ENCODE measurements around the gene IL32. TPM values are rescaled to one million over a fixed set of nuclear protein-coding genes. Genes with fewer than 3 reads are reported as not detected.
"Not testable (repeated sequence)": the region's sequence is repeated elsewhere in the genome, so short reads cannot be mapped to it uniquely, and the experiment has no call there.

The IL32 gene
- total and polyA plus RNA-seq, 2 donors (not counting 1 experiment from before 2014, with no cell fraction given), result 2.0 to 2.3 TPM

DNA sequence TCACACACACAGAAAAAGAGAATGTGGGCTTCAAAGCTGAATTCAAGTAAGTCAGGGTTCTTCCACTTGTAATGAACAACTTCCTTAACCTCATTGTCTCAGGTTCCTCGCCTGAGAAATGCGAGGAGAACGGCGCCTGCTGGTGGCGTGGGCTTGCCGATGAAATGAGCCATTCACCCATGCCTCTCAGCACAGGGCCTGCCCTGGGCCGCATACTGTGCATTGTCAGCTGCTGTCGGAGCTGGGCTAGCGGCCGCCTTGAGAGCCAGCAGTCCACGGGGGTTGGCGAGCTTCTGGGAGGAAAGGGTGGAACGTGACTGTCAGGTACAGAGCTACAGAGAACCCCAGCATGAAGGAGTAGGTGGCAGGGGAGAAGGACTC lies 12.1 kb upstream of the IL32 start:
- Histone ChIP-seq H3K27me3 (replicated peaks in 1 of 4; ENCODE audit: control extremely low read depth in 1 of 4, control insufficient read depth in 3 of 4, insufficient read depth in 4 of 4, low read length in 3 of 4) (peaks cover 0 to 14% (median 5%) of the 10 kb centered on the region in 4 experiments), H3K4me1 (ENCODE audit: control insufficient read depth in 2 of 2, insufficient read depth in 2 of 2, low read length in 2 of 2) (peaks cover 12 to 14% of the 10 kb centered on the region in 2 donors)
- H3K4me3 Mint-ChIP-seq; H3K79me2 ChIP-seq (ENCODE audit: control insufficient read depth, insufficient read depth, low read length); H3K9ac ChIP-seq (ENCODE audit: low read length); POLR2A ChIA-PET; H3K27me3 Mint-ChIP-seq; H3K27ac Mint-ChIP-seq; H3K27ac ChIP-seq (ENCODE audit: low read length in 2 of 2); H3K36me3 ChIP-seq (replicated peaks in 1 of 2; ENCODE audit: control extremely low read depth in 1 of 2, control insufficient read depth in 1 of 2, extremely low read depth in 1 of 2, insufficient read depth in 2 of 2, low read length in 1 of 2); CTCF ChIA-PET; intact Hi-C loops (cut with micrococcal nuclease); ATAC-seq (ENCODE audit: low read depth); H3K4me3 ChIP-seq (ENCODE audit: control extremely low read depth in 1 of 5, extremely low read depth in 1 of 5, insufficient read depth in 1 of 5, low read depth in 2 of 5, low read length in 4 of 5); H3K9me3 Mint-ChIP-seq (ENCODE audit: insufficient read depth); H3K4me2 ChIP-seq (replicated peaks; ENCODE audit: low read depth, low read length, poor library complexity, severe bottlenecking); H3K9me3 ChIP-seq (ENCODE audit: control extremely low read depth in 1 of 3, control insufficient read depth in 2 of 3, insufficient read depth in 1 of 3, low read length in 2 of 3); DNase-seq; H2AFZ ChIP-seq (ENCODE audit: insufficient read depth, low read depth, low read length, poor library complexity, severe bottlenecking); H4K20me1 ChIP-seq (ENCODE audit: control insufficient read depth, insufficient read depth, low read length, poor library complexity, severe bottlenecking): not testable (repeated sequence)
- peaks cover 17% of the 10 kb centered on the region for H3K4me1 Mint-ChIP-seq
- WGBS (ENCODE audit: insufficient coverage), result 98% methylated on average over 6 of the region's 13 CpGs

DNA sequence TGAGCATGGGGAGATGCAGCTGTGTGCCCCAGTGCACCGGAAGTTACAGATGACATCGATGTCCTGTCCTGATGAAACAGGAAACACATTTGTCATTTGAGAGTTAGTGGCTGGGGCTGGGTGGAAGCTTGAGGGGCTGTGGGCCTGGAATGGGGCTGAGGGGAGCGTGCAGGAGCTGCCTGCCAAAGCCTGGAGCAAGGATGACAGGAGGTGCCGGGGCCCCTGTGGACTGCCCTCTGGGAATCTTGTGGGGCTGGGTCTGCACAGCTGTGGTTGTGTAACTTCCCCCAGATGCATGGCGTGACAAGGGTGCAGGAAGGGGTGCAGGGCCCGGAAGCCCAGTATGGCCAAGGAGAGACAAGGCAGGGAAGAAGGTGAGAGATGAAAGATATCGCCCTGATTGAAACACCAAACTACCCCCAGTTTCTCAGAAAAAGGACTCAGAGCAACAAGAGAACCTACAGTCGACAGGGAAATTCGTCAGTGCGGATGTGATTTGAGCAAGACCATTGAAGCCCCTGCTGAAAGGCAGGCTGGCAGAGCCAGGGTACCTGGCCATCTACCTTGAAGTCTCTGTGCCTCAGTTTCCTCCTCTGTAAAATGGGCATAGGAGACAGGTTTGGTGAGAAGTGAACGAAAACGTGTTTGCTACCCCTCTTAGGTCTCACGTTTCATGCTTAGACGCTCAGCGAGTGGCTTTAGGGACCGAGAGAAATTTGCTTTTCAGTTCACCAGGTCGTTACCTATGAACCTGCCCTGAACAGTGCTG lies 10.3 kb upstream of the IL32 start:
- ChIA-PET POLR2A (no interaction called here), CTCF (interaction anchor here (0.6 to 6.5 kb wide), 4 partner anchors 22 to 72 kb away, joined by 3 to 140 read pairs (median 4); no protein-coding TSS in a partner anchor)
- H3K9me3 Mint-ChIP-seq (ENCODE audit: insufficient read depth), result no peaks in the 10 kb centered on the region
- Histone ChIP-seq H3K9me3 (ENCODE audit: control extremely low read depth in 1 of 3, control insufficient read depth in 2 of 3, insufficient read depth in 1 of 3, low read length in 2 of 3) (no peaks in the 10 kb centered on the region), H3K27ac (ENCODE audit: low read length in 2 of 2) (no peak overlapping the region), H2AFZ (ENCODE audit: insufficient read depth, low read depth, low read length, poor library complexity, severe bottlenecking) (no peak overlapping the region), H3K36me3 (replicated peaks in 1 of 2; ENCODE audit: control extremely low read depth in 1 of 2, control insufficient read depth in 1 of 2, extremely low read depth in 1 of 2, insufficient read depth in 2 of 2, low read length in 1 of 2) (no peaks in the 10 kb centered on the region), H3K4me2 (replicated peaks; ENCODE audit: low read depth, low read length, poor library complexity, severe bottlenecking) (peak overlapping the region; percentile 33), H3K4me1 (ENCODE audit: control insufficient read depth in 2 of 2, insufficient read depth in 2 of 2, low read length in 2 of 2) (peaks cover 20 to 22% of the 10 kb centered on the region in 2 donors), H3K79me2 (ENCODE audit: control insufficient read depth, insufficient read depth, low read length) (no peaks in the 10 kb centered on the region), H4K20me1 (ENCODE audit: control insufficient read depth, insufficient read depth, low read length, poor library complexity, severe bottlenecking) (no peaks in the 10 kb centered on the region), H3K27me3 (replicated peaks in 1 of 4; ENCODE audit: control extremely low read depth in 1 of 4, control insufficient read depth in 3 of 4, insufficient read depth in 4 of 4, low read length in 3 of 4) (peaks cover 0 to 8% (median 0%) of the 10 kb centered on the region in 4 experiments), H3K4me3 (ENCODE audit: control extremely low read depth in 1 of 5, extremely low read depth in 1 of 5, insufficient read depth in 1 of 5, low read depth in 2 of 5, low read length in 4 of 5) (peak overlapping the region in 1 of 5 experiments; percentile 12), H3K9ac (ENCODE audit: low read length) (no peak overlapping the region)
- H3K27me3 Mint-ChIP-seq, result no peaks in the 10 kb centered on the region
- no peak for ATAC-seq (ENCODE audit: low read depth)
- no peak for DNase-seq
- H3K4me3 Mint-ChIP-seq, result peak overlapping the region; percentile 11
- no peak overlapping the region for H3K27ac Mint-ChIP-seq
- 47% methylated on average over 14 of the region's 17 CpGs for WGBS (ENCODE audit: insufficient coverage)
- H3K4me1 Mint-ChIP-seq, result peaks cover 26% of the 10 kb centered on the region
- no peak for TF ChIP-seq EZH2 (IDR thresholded peaks at IDR 0.05; ENCODE audit: borderline replicate concordance, insufficient read depth, low read depth, low read length, poor library complexity, severe bottlenecking)
- TF ChIP-seq, protein P1, sequence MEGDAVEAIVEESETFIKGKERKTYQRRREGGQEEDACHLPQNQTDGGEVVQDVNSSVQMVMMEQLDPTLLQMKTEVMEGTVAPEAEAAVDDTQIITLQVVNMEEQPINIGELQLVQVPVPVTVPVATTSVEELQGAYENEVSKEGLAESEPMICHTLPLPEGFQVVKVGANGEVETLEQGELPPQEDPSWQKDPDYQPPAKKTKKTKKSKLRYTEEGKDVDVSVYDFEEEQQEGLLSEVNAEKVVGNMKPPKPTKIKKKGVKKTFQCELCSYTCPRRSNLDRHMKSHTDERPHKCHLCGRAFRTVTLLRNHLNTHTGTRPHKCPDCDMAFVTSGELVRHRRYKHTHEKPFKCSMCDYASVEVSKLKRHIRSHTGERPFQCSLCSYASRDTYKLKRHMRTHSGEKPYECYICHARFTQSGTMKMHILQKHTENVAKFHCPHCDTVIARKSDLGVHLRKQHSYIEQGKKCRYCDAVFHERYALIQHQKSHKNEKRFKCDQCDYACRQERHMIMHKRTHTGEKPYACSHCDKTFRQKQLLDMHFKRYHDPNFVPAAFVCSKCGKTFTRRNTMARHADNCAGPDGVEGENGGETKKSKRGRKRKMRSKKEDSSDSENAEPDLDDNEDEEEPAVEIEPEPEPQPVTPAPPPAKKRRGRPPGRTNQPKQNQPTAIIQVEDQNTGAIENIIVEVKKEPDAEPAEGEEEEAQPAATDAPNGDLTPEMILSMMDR (IDR thresholded peaks at IDR 0.05), result no peak
- intact Hi-C loops (cut with micrococcal nuclease), result no loop called here

DNA sequence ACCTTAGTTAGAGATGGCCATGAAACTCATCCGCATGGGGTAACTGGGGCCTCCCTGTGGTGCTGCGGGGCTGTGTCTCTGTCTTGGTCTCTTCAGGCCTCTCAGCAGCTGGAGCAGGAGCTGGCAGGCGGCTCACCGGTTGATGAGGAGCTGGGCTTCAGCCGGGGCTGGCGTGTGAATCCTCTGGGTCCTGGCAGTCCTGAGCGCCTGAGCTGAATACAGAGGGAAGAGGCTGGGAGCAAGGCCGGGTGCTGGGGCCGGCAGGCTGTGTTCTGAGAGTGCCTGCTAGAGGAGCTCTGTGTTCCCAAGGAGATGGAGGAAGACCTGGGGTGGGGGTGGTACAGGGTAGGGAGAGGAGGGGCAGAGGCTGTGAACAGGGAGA lies 9.7 kb upstream of the IL32 start:
- H2AFZ ChIP-seq (ENCODE audit: insufficient read depth, low read depth, low read length, poor library complexity, severe bottlenecking); H3K4me3 ChIP-seq (ENCODE audit: control extremely low read depth in 1 of 5, extremely low read depth in 1 of 5, insufficient read depth in 1 of 5, low read depth in 2 of 5, low read length in 4 of 5); DNase-seq; H3K27ac ChIP-seq (ENCODE audit: low read length in 2 of 2); H3K9me3 Mint-ChIP-seq (ENCODE audit: insufficient read depth); POLR2A ChIA-PET; H3K27me3 ChIP-seq (replicated peaks in 1 of 4; ENCODE audit: control extremely low read depth in 1 of 4, control insufficient read depth in 3 of 4, insufficient read depth in 4 of 4, low read length in 3 of 4); H3K9ac ChIP-seq (ENCODE audit: low read length); H3K4me2 ChIP-seq (replicated peaks; ENCODE audit: low read depth, low read length, poor library complexity, severe bottlenecking); H3K36me3 ChIP-seq (replicated peaks in 1 of 2; ENCODE audit: control extremely low read depth in 1 of 2, control insufficient read depth in 1 of 2, extremely low read depth in 1 of 2, insufficient read depth in 2 of 2, low read length in 1 of 2); H3K27me3 Mint-ChIP-seq; ATAC-seq (ENCODE audit: low read depth); H3K27ac Mint-ChIP-seq; H4K20me1 ChIP-seq (ENCODE audit: control insufficient read depth, insufficient read depth, low read length, poor library complexity, severe bottlenecking); intact Hi-C loops (cut with micrococcal nuclease); H3K79me2 ChIP-seq (ENCODE audit: control insufficient read depth, insufficient read depth, low read length); H3K9me3 ChIP-seq (ENCODE audit: control extremely low read depth in 1 of 3, control insufficient read depth in 2 of 3, insufficient read depth in 1 of 3, low read length in 2 of 3); H3K4me3 Mint-ChIP-seq: not testable (repeated sequence)
- CTCF ChIA-PET, result interaction anchor here (1.0 to 6.5 kb wide), 4 partner anchors 24 to 72 kb away, joined by 3 to 140 read pairs (median 4); no protein-coding TSS in a partner anchor
- WGBS (ENCODE audit: insufficient coverage), result 94% methylated on average over 8 of the region's 9 CpGs
- peaks cover 20 to 22% of the 10 kb centered on the region in 2 donors for H3K4me1 ChIP-seq (ENCODE audit: control insufficient read depth in 2 of 2, insufficient read depth in 2 of 2, low read length in 2 of 2)
- H3K4me1 Mint-ChIP-seq, result peaks cover 26% of the 10 kb centered on the region
